Measurements from ENCODE around the gene KLHL29. TPM values are rescaled to one million over a fixed set of nuclear protein-coding genes. Genes with fewer than 3 reads are reported as not detected.

Gene KLHL29
- total RNA-seq, 1 donor from 2014 or later, result 15.1 TPM

- intact Hi-C loops (cut with DNase I), result no loop called here
- no peak for TF ChIP-seq CTCF (IDR thresholded peaks at IDR 0.05)
- DNase-seq (no peak), ATAC-seq (no peak)
- Histone ChIP-seq H3K4me1 (no peaks in the 10 kb centered on the region), H3K9me3 (no peaks in the 10 kb centered on the region), H3K36me3 (no peaks in the 10 kb centered on the region), H3K4me3 (no peak overlapping the region), H3K27me3 (no peaks in the 10 kb centered on the region), H3K27ac (no peak overlapping the region)
Measured at GRCh38 chr2:23630961-23631360, 246.0 kb downstream of the KLHL29 start.

GRCh38 chr2:23631389-23631788 lies 246.4 kb downstream of the KLHL29 start:
- intact Hi-C loops (cut with DNase I), result no loop called here
- no peak for ATAC-seq
- no peak for DNase-seq
- Histone ChIP-seq H3K9me3 (no peaks in the 10 kb centered on the region), H3K36me3 (no peaks in the 10 kb centered on the region), H3K4me3 (no peak overlapping the region), H3K27ac (no peak overlapping the region), H3K4me1 (no peaks in the 10 kb centered on the region), H3K27me3 (no peaks in the 10 kb centered on the region)
- TF ChIP-seq CTCF (IDR thresholded peaks at IDR 0.05), result no peak

GRCh38 chr2:23632386-23632785 lies 247.4 kb downstream of the KLHL29 start:
- H3K27me3 ChIP-seq, result no peaks in the 10 kb centered on the region
- no peak for DNase-seq
- TF ChIP-seq CTCF (IDR thresholded peaks at IDR 0.05), result no peak
- H3K9me3 ChIP-seq, result no peaks in the 10 kb centered on the region
- no peak for ATAC-seq
- no peaks in the 10 kb centered on the region for H3K36me3 ChIP-seq
- no peak overlapping the region for H3K27ac ChIP-seq
- H3K4me3 ChIP-seq, result no peak overlapping the region
- intact Hi-C loops (cut with DNase I), result no loop called here
- H3K4me1 ChIP-seq, result peaks cover 5% of the 10 kb centered on the region

- Histone ChIP-seq H3K27ac (no peak overlapping the region), H3K4me1 (peaks cover 5% of the 10 kb centered on the region), H3K27me3 (no peaks in the 10 kb centered on the region), H3K36me3 (no peaks in the 10 kb centered on the region), H3K4me3 (no peak overlapping the region), H3K9me3 (no peaks in the 10 kb centered on the region)
- DNase-seq, result no peak
- ATAC-seq, result no peak
- intact Hi-C loops (cut with DNase I), result no loop called here
- TF ChIP-seq CTCF (IDR thresholded peaks at IDR 0.05), result no peak
Measured at GRCh38 chr2:23632831-23633395, 247.9 kb downstream of the KLHL29 start.

- no peak overlapping the region for H3K4me3 ChIP-seq
- peaks cover 5% of the 10 kb centered on the region for H3K4me1 ChIP-seq
- ATAC-seq (no peak), DNase-seq (no peak)
- H3K27me3 ChIP-seq, result no peaks in the 10 kb centered on the region
- no peaks in the 10 kb centered on the region for H3K9me3 ChIP-seq
- intact Hi-C loops (cut with DNase I), result no loop called here
- no peaks in the 10 kb centered on the region for H3K36me3 ChIP-seq
- H3K27ac ChIP-seq, result no peak overlapping the region
- no peak for TF ChIP-seq CTCF (IDR thresholded peaks at IDR 0.05)
Measured at GRCh38 chr2:23633966-23634365, 249.0 kb downstream of the KLHL29 start.

All from upper lobe of right lung (tissue), 1 donor.